ENCODE results near the gene GGT5. TPM values are rescaled to one million over a fixed set of nuclear protein-coding genes. Genes with fewer than 3 reads are reported as not detected.

The GGT5 gene
- total and polyA plus RNA-seq, 2 of the 13 experiments (the other 11 are each of a cell fraction or from before 2014, with no cell fraction given) = 0.69 to 3.1 TPM

GRCh38 chr22:24186892-24187670, 57.8 kb downstream of the GGT5 start:
- TF ChIP-seq, protein P1, sequence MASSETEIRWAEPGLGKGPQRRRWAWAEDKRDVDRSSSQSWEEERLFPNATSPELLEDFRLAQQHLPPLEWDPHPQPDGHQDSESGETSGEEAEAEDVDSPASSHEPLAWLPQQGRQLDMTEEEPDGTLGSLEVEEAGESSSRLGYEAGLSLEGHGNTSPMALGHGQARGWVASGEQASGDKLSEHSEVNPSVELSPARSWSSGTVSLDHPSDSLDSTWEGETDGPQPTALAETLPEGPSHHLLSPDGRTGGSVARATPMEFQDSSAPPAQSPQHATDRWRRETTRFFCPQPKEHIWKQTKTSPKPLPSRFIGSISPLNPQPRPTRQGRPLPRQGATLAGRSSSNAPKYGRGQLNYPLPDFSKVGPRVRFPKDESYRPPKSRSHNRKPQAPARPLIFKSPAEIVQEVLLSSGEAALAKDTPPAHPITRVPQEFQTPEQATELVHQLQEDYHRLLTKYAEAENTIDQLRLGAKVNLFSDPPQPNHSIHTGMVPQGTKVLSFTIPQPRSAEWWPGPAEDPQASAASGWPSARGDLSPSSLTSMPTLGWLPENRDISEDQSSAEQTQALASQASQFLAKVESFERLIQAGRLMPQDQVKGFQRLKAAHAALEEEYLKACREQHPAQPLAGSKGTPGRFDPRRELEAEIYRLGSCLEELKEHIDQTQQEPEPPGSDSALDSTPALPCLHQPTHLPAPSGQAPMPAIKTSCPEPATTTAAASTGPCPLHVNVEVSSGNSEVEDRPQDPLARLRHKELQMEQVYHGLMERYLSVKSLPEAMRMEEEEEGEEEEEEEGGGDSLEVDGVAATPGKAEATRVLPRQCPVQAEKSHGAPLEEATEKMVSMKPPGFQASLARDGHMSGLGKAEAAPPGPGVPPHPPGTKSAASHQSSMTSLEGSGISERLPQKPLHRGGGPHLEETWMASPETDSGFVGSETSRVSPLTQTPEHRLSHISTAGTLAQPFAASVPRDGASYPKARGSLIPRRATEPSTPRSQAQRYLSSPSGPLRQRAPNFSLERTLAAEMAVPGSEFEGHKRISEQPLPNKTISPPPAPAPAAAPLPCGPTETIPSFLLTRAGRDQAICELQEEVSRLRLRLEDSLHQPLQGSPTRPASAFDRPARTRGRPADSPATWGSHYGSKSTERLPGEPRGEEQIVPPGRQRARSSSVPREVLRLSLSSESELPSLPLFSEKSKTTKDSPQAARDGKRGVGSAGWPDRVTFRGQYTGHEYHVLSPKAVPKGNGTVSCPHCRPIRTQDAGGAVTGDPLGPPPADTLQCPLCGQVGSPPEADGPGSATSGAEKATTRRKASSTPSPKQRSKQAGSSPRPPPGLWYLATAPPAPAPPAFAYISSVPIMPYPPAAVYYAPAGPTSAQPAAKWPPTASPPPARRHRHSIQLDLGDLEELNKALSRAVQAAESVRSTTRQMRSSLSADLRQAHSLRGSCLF (CRISPR knock-in tag; IDR thresholded peaks at IDR 0.05; ENCODE audit: borderline replicate concordance) = no peak
- no peak for TF ChIP-seq ZNF484 (CRISPR knock-in tag; IDR thresholded peaks at IDR 0.05; ENCODE audit: borderline replicate concordance, low read depth)
- no peak for TF ChIP-seq STAG1 (CRISPR knock-in tag; IDR thresholded peaks at IDR 0.05)
- no peak for TF ChIP-seq ZNF432 (CRISPR knock-in tag; IDR thresholded peaks at IDR 0.05; ENCODE audit: borderline replicate concordance)
- TF ChIP-seq, protein P2, sequence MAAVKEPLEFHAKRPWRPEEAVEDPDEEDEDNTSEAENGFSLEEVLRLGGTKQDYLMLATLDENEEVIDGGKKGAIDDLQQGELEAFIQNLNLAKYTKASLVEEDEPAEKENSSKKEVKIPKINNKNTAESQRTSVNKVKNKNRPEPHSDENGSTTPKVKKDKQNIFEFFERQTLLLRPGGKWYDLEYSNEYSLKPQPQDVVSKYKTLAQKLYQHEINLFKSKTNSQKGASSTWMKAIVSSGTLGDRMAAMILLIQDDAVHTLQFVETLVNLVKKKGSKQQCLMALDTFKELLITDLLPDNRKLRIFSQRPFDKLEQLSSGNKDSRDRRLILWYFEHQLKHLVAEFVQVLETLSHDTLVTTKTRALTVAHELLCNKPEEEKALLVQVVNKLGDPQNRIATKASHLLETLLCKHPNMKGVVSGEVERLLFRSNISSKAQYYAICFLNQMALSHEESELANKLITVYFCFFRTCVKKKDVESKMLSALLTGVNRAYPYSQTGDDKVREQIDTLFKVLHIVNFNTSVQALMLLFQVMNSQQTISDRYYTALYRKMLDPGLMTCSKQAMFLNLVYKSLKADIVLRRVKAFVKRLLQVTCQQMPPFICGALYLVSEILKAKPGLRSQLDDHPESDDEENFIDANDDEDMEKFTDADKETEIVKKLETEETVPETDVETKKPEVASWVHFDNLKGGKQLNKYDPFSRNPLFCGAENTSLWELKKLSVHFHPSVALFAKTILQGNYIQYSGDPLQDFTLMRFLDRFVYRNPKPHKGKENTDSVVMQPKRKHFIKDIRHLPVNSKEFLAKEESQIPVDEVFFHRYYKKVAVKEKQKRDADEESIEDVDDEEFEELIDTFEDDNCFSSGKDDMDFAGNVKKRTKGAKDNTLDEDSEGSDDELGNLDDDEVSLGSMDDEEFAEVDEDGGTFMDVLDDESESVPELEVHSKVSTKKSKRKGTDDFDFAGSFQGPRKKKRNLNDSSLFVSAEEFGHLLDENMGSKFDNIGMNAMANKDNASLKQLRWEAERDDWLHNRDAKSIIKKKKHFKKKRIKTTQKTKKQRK (IDR thresholded peaks at IDR 0.05; ENCODE audit: low read length) = no peak
- CTCF ChIA-PET (ENCODE audit: low intra/inter-chr PET ratio, low total read pairs) = no interaction called here

More at GRCh38 chr22:24186892-24187670, 57.8 kb downstream of the GGT5 start:
- H3K27me3 ChIP-seq (ENCODE audit: control insufficient read depth in 1 of 2, insufficient read depth in 2 of 2, low read length in 2 of 2) = no peaks in the 10 kb centered on the region
- H3K36me3 ChIP-seq (replicated peaks in 1 of 2; ENCODE audit: control insufficient read depth in 1 of 2, insufficient read depth in 2 of 2, low read length in 2 of 2) = no peaks in the 10 kb centered on the region
- H4K20me1 ChIP-seq (ENCODE audit: insufficient read depth, low read length) = no peaks in the 10 kb centered on the region
- no peaks in the 10 kb centered on the region for H3K9me3 ChIP-seq (ENCODE audit: low read length)
- H3K9ac ChIP-seq (ENCODE audit: insufficient read depth, low read depth, low read length) = no peak overlapping the region
- in situ Hi-C loops (cut with HindIII; ENCODE audit: extremely low pct_ligation_motif_present, low pct_unique_long_range_greater_than_20kb) = loop anchor here (5.0 kb wide), 1 partner anchor 60 kb away; the partner anchor contains the start of gene GGT5
- no peak for FAIRE-seq
- H3K4me2 ChIP-seq (ENCODE audit: low read depth, low read length) = no peak overlapping the region
- H3K4me1 ChIP-seq (ENCODE audit: insufficient read depth, low read length) = peaks cover 33% of the 10 kb centered on the region
- no peak overlapping the region for H2AFZ ChIP-seq (ENCODE audit: low read length)
- no peak for DNase-seq (ENCODE audit: low spot score)
- H3K27ac ChIP-seq (ENCODE audit: extremely low read length, insufficient read depth, low read length) = no peak overlapping the region
- 89% methylated on average over 5 of the region's 34 CpGs for WGBS (ENCODE audit: low lambda C conversion rate)
- no peak overlapping the region for H3K4me3 ChIP-seq (replicated peaks in 1 of 3; ENCODE audit: insufficient read depth in 1 of 3, low read depth in 2 of 3, low read length in 3 of 3)
- intact Hi-C loops (cut with micrococcal nuclease; ENCODE audit: unreplicated experiment) = no loop called here
- no peak for ATAC-seq
- no peaks in the 10 kb centered on the region for H3K79me2 ChIP-seq (ENCODE audit: insufficient read depth, low read length)
- POLR2A ChIA-PET = no interaction called here
- no TSS peak for BruUV-seq (replicated peaks)

Measured in HepG2 (cell line).